ENCODE measurements around the gene ASMT.
"Not testable (repeated sequence)": the region's sequence is repeated elsewhere in the genome, so short reads cannot be mapped to it uniquely, and the experiment has no call there.

ASMT gene

GRCh38 chrX:1646009-1646408, 31.1 kb downstream of the ASMT start:
- no peak for DNase-seq (ENCODE audit: low read depth in 2 of 3, low spot score in 1 of 3)

- DNase-seq (ENCODE audit: low read depth in 2 of 3, low spot score in 1 of 3), result no peak
These were observed 34.8 kb downstream of the ASMT start for GRCh38 chrX:1649621-1650020.

- DNase-seq (ENCODE audit: low read depth in 2 of 3, low spot score in 1 of 3), result peak in 1 of 3 donors; percentile 18
These were observed 37.4 kb downstream of the ASMT start for GRCh38 chrX:1652011-1652811.

GRCh38 chrX:1656379-1656778, 41.5 kb downstream of the ASMT start:
- no peak for DNase-seq (ENCODE audit: low read depth in 2 of 3, low spot score in 1 of 3)

GRCh38 chrX:1657367-1658070, 42.7 kb downstream of the ASMT start:
- peak; percentile 31 to 39 (median 37) for DNase-seq (ENCODE audit: low read depth in 2 of 3, low spot score in 1 of 3)

- DNase-seq (ENCODE audit: low read depth in 2 of 3, low spot score in 1 of 3), result no peak
These were observed 43.2 kb downstream of the ASMT start for GRCh38 chrX:1658071-1658491.

GRCh38 chrX:1659664-1660461, 45.0 kb downstream of the ASMT start:
- no peak for DNase-seq (ENCODE audit: low read depth in 2 of 3, low spot score in 1 of 3)

GRCh38 chrX:1661048-1661921, 46.4 kb downstream of the ASMT start:
- peak in 2 of 3 donors; percentile 35 to 90 for DNase-seq (ENCODE audit: low read depth in 2 of 3, low spot score in 1 of 3)

GRCh38 chrX:1661922-1662221, 47.0 kb downstream of the ASMT start:
- no peak for DNase-seq (ENCODE audit: low read depth in 2 of 3, low spot score in 1 of 3)

- no peak for DNase-seq (ENCODE audit: low read depth in 2 of 3, low spot score in 1 of 3)
These were observed 52.7 kb downstream of the ASMT start for GRCh38 chrX:1667566-1667965.

GRCh38 chrX:1673337-1673736, 58.5 kb downstream of the ASMT start:
- DNase-seq (ENCODE audit: low read depth in 2 of 3, low spot score in 1 of 3), result peak in 1 of 3 donors; percentile 49

GRCh38 chrX:1676866-1677265, 62.0 kb downstream of the ASMT start:
- DNase-seq (ENCODE audit: low read depth in 2 of 3, low spot score in 1 of 3), result no peak

GRCh38 chrX:1679238-1679637, 64.4 kb downstream of the ASMT start:
- peak in 2 of 3 donors; percentile 15 to 29 for DNase-seq (ENCODE audit: low read depth in 2 of 3, low spot score in 1 of 3)

- no peak for DNase-seq (ENCODE audit: low read depth in 2 of 3, low spot score in 1 of 3)
These were observed 66.6 kb downstream of the ASMT start for GRCh38 chrX:1681439-1681838.

GRCh38 chrX:1681856-1682255, 67.0 kb downstream of the ASMT start:
- DNase-seq (ENCODE audit: low read depth in 2 of 3, low spot score in 1 of 3), result not testable (repeated sequence)

GRCh38 chrX:1682501-1682900, 67.6 kb downstream of the ASMT start:
- not testable (repeated sequence) for DNase-seq (ENCODE audit: low read depth in 2 of 3, low spot score in 1 of 3)

GRCh38 chrX:1684883-1685282, 70.0 kb downstream of the ASMT start:
- not testable (repeated sequence) for DNase-seq (ENCODE audit: low read depth in 2 of 3, low spot score in 1 of 3)

GRCh38 chrX:1685444-1685880, 70.6 kb downstream of the ASMT start:
- not testable (repeated sequence) for DNase-seq (ENCODE audit: low read depth in 2 of 3, low spot score in 1 of 3)

- DNase-seq (ENCODE audit: low read depth in 2 of 3, low spot score in 1 of 3), result no peak
These were observed 71.8 kb downstream of the ASMT start for GRCh38 chrX:1686642-1687041.
